ENCODE data around the gene NELFA.

DNA sequence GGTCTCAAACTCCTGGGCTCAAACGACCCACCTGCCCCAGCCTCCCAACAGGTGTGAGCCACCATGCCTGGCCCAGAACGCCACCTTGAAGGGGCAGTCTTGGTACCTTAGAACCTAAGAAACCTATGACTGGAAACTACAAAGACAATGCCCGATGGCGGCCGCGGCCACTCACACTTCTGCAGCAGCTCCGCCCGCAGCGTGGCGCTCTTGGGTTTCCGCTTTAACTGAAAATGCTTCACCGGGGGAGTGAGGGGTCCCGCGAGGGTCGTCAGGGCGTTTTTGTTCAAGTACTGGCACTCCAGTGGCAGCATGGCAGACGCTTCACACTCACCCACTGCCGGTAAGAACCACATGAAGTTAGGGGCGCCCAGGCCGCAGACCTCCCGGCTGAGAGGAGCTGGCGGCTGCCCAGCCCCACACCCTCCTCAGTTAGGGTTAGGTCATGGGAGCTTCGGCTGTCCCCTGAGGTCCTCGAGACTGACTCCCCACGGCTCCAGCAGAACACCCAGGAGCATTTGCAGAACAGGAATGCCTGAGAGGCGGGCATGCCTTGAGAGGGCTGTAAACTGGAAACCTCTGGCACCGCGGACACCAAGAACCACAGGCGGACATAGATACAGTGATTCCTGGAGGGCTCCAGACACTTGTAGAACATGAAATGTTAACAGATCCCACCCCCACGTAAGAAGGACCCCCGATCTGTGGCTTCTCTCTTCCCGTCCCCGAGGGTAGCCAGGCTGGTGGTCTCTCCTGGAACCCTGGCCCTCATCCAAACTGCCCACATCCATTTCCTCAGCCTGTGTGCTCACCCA lies 19.0 kb downstream of the NELFA start:
- no peak for TF ChIP-seq ZFP3 (CRISPR knock-in tag; IDR thresholded peaks at IDR 0.05)
- no peak for TF ChIP-seq PPARA (CRISPR knock-in tag; IDR thresholded peaks at IDR 0.05; ENCODE audit: borderline replicate concordance)
- TF ChIP-seq ZC3H10 (CRISPR knock-in tag; IDR thresholded peaks at IDR 0.05) = no peak
- no peak for TF ChIP-seq TOX (CRISPR knock-in tag; IDR thresholded peaks at IDR 0.05; ENCODE audit: borderline replicate concordance)
- no peak for TF ChIP-seq ZNF8 (CRISPR knock-in tag; IDR thresholded peaks at IDR 0.05)
- TF ChIP-seq ISL1 (CRISPR knock-in tag; IDR thresholded peaks at IDR 0.05) = no peak
- TF ChIP-seq BACH2 (CRISPR knock-in tag; IDR thresholded peaks at IDR 0.05; ENCODE audit: borderline replicate concordance) = no peak
- TF ChIP-seq, protein P1, sequence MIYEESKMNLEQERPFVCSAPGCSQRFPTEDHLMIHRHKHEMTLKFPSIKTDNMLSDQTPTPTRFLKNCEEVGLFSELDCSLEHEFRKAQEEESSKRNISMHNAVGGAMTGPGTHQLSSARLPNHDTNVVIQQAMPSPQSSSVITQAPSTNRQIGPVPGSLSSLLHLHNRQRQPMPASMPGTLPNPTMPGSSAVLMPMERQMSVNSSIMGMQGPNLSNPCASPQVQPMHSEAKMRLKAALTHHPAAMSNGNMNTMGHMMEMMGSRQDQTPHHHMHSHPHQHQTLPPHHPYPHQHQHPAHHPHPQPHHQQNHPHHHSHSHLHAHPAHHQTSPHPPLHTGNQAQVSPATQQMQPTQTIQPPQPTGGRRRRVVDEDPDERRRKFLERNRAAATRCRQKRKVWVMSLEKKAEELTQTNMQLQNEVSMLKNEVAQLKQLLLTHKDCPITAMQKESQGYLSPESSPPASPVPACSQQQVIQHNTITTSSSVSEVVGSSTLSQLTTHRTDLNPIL (CRISPR knock-in tag; IDR thresholded peaks at IDR 0.05; ENCODE audit: low read depth) = no peak
- no peak for TF ChIP-seq ZFP30 (CRISPR knock-in tag; IDR thresholded peaks at IDR 0.05)
- no peak for TF ChIP-seq ESRRG (CRISPR knock-in tag; IDR thresholded peaks at IDR 0.05)
- TF ChIP-seq, protein P2, sequence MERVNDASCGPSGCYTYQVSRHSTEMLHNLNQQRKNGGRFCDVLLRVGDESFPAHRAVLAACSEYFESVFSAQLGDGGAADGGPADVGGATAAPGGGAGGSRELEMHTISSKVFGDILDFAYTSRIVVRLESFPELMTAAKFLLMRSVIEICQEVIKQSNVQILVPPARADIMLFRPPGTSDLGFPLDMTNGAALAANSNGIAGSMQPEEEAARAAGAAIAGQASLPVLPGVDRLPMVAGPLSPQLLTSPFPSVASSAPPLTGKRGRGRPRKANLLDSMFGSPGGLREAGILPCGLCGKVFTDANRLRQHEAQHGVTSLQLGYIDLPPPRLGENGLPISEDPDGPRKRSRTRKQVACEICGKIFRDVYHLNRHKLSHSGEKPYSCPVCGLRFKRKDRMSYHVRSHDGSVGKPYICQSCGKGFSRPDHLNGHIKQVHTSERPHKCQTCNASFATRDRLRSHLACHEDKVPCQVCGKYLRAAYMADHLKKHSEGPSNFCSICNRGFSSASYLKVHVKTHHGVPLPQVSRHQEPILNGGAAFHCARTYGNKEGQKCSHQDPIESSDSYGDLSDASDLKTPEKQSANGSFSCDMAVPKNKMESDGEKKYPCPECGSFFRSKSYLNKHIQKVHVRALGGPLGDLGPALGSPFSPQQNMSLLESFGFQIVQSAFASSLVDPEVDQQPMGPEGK (CRISPR knock-in tag; IDR thresholded peaks at IDR 0.05; ENCODE audit: borderline replicate concordance) = no peak
- TF ChIP-seq, protein P3, sequence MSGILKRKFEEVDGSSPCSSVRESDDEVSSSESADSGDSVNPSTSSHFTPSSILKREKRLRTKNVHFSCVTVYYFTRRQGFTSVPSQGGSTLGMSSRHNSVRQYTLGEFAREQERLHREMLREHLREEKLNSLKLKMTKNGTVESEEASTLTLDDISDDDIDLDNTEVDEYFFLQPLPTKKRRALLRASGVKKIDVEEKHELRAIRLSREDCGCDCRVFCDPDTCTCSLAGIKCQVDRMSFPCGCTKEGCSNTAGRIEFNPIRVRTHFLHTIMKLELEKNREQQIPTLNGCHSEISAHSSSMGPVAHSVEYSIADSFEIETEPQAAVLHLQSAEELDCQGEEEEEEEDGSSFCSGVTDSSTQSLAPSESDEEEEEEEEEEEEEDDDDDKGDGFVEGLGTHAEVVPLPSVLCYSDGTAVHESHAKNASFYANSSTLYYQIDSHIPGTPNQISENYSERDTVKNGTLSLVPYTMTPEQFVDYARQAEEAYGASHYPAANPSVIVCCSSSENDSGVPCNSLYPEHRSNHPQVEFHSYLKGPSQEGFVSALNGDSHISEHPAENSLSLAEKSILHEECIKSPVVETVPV (CRISPR knock-in tag; IDR thresholded peaks at IDR 0.05) = no peak
- TF ChIP-seq SNAI2 (CRISPR knock-in tag; IDR thresholded peaks at IDR 0.05) = no peak
- no peak for TF ChIP-seq GLIS3 (CRISPR knock-in tag; IDR thresholded peaks at IDR 0.05)
